WTC11 (cell line): Measurements from ENCODE around the gene HIPK2. TPM values are rescaled to one million over a fixed set of nuclear protein-coding genes. Genes with fewer than 3 reads are reported as not detected.

ENCODE experiments used
- ATAC-seq: fragments of 200-7000 bp; cut with Tn5 transposase; 2 replicates; pipeline ENCODE4 v1.10.0; 2021; ENCODE audit warnings: mild to moderate bottlenecking, moderate library complexity
- CTCF ChIA-PET: fragments of 300-600 bp; sonication (Branson Sonifier 250); formaldehyde crosslinking; loops from one replicate; lab custom pipeline; 2021; ENCODE audit warnings: antibody characterized with exemption; lab: Charles Lee
- POLR2A ChIA-PET: fragments of 350-600 bp; sonication (Branson Sonifier 250); formaldehyde crosslinking; loops from one replicate; lab custom pipeline; 2021; ENCODE audit warnings: antibody characterized with exemption; lab: Charles Lee
- DNase-seq: peaks from one replicate; pipeline ENCODE4 v3.0.0; 2021; ENCODE audit warnings: low spot score
- H3K27ac Mint-ChIP-seq: 2 replicates; pipeline ENCODE4 v1.8.0; 2021; ENCODE audit warnings: mixed read lengths
- H3K27me3 Mint-ChIP-seq: 2 replicates; pipeline ENCODE4 v1.8.0; 2021; ENCODE audit warnings: low read depth, mild to moderate bottlenecking, moderate library complexity, mixed read lengths
- H3K36me3 Mint-ChIP-seq: 2 replicates; pipeline ENCODE4 v1.8.0; 2021; ENCODE audit warnings: mixed read lengths
- H3K4me1 Mint-ChIP-seq: 2 replicates; pipeline ENCODE4 v1.8.0; 2022; ENCODE audit warnings: mixed read lengths
- H3K4me3 Mint-ChIP-seq: 2 replicates; pipeline ENCODE4 v1.8.0; 2021; ENCODE audit warnings: mild to moderate bottlenecking, moderate library complexity, mixed read lengths
- H3K9me3 Mint-ChIP-seq: 2 replicates; pipeline ENCODE4 v1.8.0; 2021; ENCODE audit warnings: mixed read lengths
- ARID4B ChIP-seq: sonication (generic); formaldehyde crosslinking; IDR thresholded peaks from 2 replicates; pipeline ENCODE4 v1.8.0; 2023; ENCODE audit warnings: missing genetic modification reagents, mild to moderate bottlenecking, borderline replicate concordance
- ATF2 ChIP-seq: sonication (generic); formaldehyde crosslinking; IDR thresholded peaks from 2 replicates; pipeline ENCODE4 v1.8.1; 2022; ENCODE audit warnings: low read depth, missing genetic modification reagents, borderline replicate concordance
- ATF3 ChIP-seq: sonication (generic); formaldehyde crosslinking; conservative IDR thresholded peaks from 2 replicates; pipeline ENCODE4 v1.8.1; 2022; ENCODE audit warnings: mild to moderate bottlenecking, missing genetic modification reagents
- CBFB ChIP-seq: sonication (generic); formaldehyde crosslinking; IDR thresholded peaks from 2 replicates; pipeline ENCODE4 v1.8.1; 2022; ENCODE audit warnings: mild to moderate bottlenecking, low read depth, missing genetic modification reagents
- E2F4 ChIP-seq: sonication (generic); formaldehyde crosslinking; IDR thresholded peaks from 2 replicates; pipeline ENCODE4 v1.8.1; 2022; ENCODE audit warnings: low read depth, mild to moderate bottlenecking, moderate library complexity, missing genetic modification reagents, borderline replicate concordance
- IRF1 ChIP-seq: sonication (generic); formaldehyde crosslinking; IDR thresholded peaks from 2 replicates; pipeline ENCODE4 v1.8.0; 2023; ENCODE audit warnings: missing genetic modification reagents
- MAX ChIP-seq: sonication (generic); formaldehyde crosslinking; IDR thresholded peaks from 2 replicates; pipeline ENCODE4 v1.8.0; 2022; ENCODE audit warnings: mild to moderate bottlenecking, missing genetic modification reagents
- MLX ChIP-seq: sonication (generic); formaldehyde crosslinking; IDR thresholded peaks from 2 replicates; pipeline ENCODE4 v1.8.1; 2023; ENCODE audit warnings: mild to moderate bottlenecking, missing genetic modification reagents, moderate library complexity
- MXD4 ChIP-seq: fragments of 250-450 bp; sonication (Bioruptor Pico); IDR thresholded peaks from 2 replicates; pipeline ENCODE4 v1.8.0; 2021; ENCODE audit warnings: mild to moderate bottlenecking, moderate library complexity, borderline replicate concordance
- SMAD3 ChIP-seq: sonication (generic); formaldehyde crosslinking; IDR thresholded peaks from 2 replicates; pipeline ENCODE4 v1.8.0; 2022; ENCODE audit warnings: missing genetic modification reagents, mild to moderate bottlenecking, borderline replicate concordance
- TCF7 ChIP-seq: sonication (generic); formaldehyde crosslinking; IDR thresholded peaks from 2 replicates; pipeline ENCODE4 v1.8.0; 2022; ENCODE audit warnings: mild to moderate bottlenecking, low read depth, missing genetic modification reagents, moderate library complexity
- ZMAT4 ChIP-seq: fragments of 250-450 bp; sonication (Bioruptor Pico); IDR thresholded peaks from 2 replicates; pipeline ENCODE4 v1.9.0; 2021; ENCODE audit warnings: mild to moderate bottlenecking
- ZNF396 ChIP-seq: fragments of 250-450 bp; sonication (Bioruptor Pico); IDR thresholded peaks from 2 replicates; pipeline ENCODE4 v1.8.0; 2021; ENCODE audit warnings: mild to moderate bottlenecking, moderate library complexity, borderline replicate concordance
- ZNF512 ChIP-seq: sonication (generic); formaldehyde crosslinking; IDR thresholded peaks from 2 replicates; pipeline ENCODE4 v1.8.1; 2022; ENCODE audit warnings: missing genetic modification reagents, borderline replicate concordance
- ZNF532 ChIP-seq: fragments of 250-450 bp; sonication (Bioruptor Pico); IDR thresholded peaks from 2 replicates; pipeline ENCODE4 v1.9.0; 2021; ENCODE audit warnings: mild to moderate bottlenecking, borderline replicate concordance
- total RNA-seq: library from RNA; stranded (reverse); gene quantifications from 3 replicates; pipeline ENCODE4 v1.2.3, GENCODE V29; 2021

The HIPK2 gene
- total RNA-seq, 1 experiment from 2014 or later = 25.3 TPM

- TF ChIP-seq TCF7 (CRISPR knock-in tag) (no peak), MLX (CRISPR knock-in tag) (no peak), MXD4 (CRISPR knock-in tag) (no peak), IRF1 (CRISPR knock-in tag) (no peak), ARID4B (CRISPR knock-in tag) (no peak), ATF3 (CRISPR knock-in tag) (no peak), SMAD3 (CRISPR knock-in tag) (no peak), ATF2 (CRISPR knock-in tag) (no peak), MAX (CRISPR knock-in tag) (no peak), ZNF512 (CRISPR knock-in tag) (no peak), ZNF532 (no peak), CBFB (CRISPR knock-in tag) (no peak), E2F4 (CRISPR knock-in tag) (no peak), ZMAT4 (no peak), ZNF396 (no peak)
- Mint-ChIP-seq H3K9me3 (no peaks in the 10 kb centered on the region), H3K36me3 (no peaks in the 10 kb centered on the region), H3K4me3 (no peak overlapping the region), H3K4me1 (no peaks in the 10 kb centered on the region), H3K27me3 (no peaks in the 10 kb centered on the region), H3K27ac (no peak overlapping the region)
- POLR2A ChIA-PET = interaction anchor here (0.6 kb wide), 1 partner anchor 57 kb away, joined by 3 read pairs; no protein-coding TSS in a partner anchor
- DNase-seq = no peak
- ATAC-seq = no peak
- CTCF ChIA-PET = interaction anchor here (0.7 to 1.4 kb wide), 4 partner anchors 18 to 201 kb away, joined by 3 to 4 read pairs (median 3); partner anchors contain the start of gene HIPK2
These were observed 201.4 kb downstream of the HIPK2 start for GRCh38 chr7:139576179-139576973.
